ENCODE results near the gene BAHCC1.

- TF ChIP-seq CTCF (IDR thresholded peaks at IDR 0.05; ENCODE audit: low read length) (no peak), EZH2 (IDR thresholded peaks at IDR 0.05; ENCODE audit: borderline replicate concordance, low read length) (no peak)
These were observed 5.9 kb downstream of the BAHCC1 start for GRCh38 chr17:81400996-81401722.

All from OCI-LY1 (cell line).